Measurements from ENCODE around the gene GOLGA6D. TPM values are rescaled to one million over a fixed set of nuclear protein-coding genes. Genes with fewer than 3 reads are reported as not detected.

GOLGA6D gene
- total and polyA plus RNA-seq, 2 donors (not counting 1 experiment from before 2014, with no cell fraction given): not detected

- Histone ChIP-seq H3K36me3 (replicated peaks in 1 of 2; ENCODE audit: control extremely low read depth in 1 of 2, control insufficient read depth in 1 of 2, extremely low read depth in 1 of 2, insufficient read depth in 2 of 2, low read length in 1 of 2) (no peaks in the 10 kb centered on the region), H2AFZ (ENCODE audit: insufficient read depth, low read depth, low read length, poor library complexity, severe bottlenecking) (no peak overlapping the region), H4K20me1 (ENCODE audit: control insufficient read depth, insufficient read depth, low read length, poor library complexity, severe bottlenecking) (no peaks in the 10 kb centered on the region), H3K79me2 (ENCODE audit: control insufficient read depth, insufficient read depth, low read length) (no peaks in the 10 kb centered on the region), H3K4me1 (ENCODE audit: control insufficient read depth in 2 of 2, insufficient read depth in 2 of 2, low read length in 2 of 2) (no peaks in the 10 kb centered on the region), H3K4me3 (ENCODE audit: control extremely low read depth in 1 of 5, extremely low read depth in 1 of 5, insufficient read depth in 1 of 5, low read depth in 2 of 5, low read length in 4 of 5) (no peak overlapping the region), H3K9ac (ENCODE audit: low read length) (no peak overlapping the region), H3K27me3 (replicated peaks in 1 of 4; ENCODE audit: control extremely low read depth in 1 of 4, control insufficient read depth in 3 of 4, insufficient read depth in 4 of 4, low read length in 3 of 4) (peaks cover 0 to 2% (median under 1%) of the 10 kb centered on the region in 4 experiments), H3K27ac (ENCODE audit: low read length in 2 of 2) (no peak overlapping the region), H3K4me2 (replicated peaks; ENCODE audit: low read depth, low read length, poor library complexity, severe bottlenecking) (no peak overlapping the region), H3K9me3 (ENCODE audit: control extremely low read depth in 1 of 3, control insufficient read depth in 2 of 3, insufficient read depth in 1 of 3, low read length in 2 of 3) (no peaks in the 10 kb centered on the region)
- POLR2A ChIA-PET: no interaction called here
- ATAC-seq (ENCODE audit: low read depth) (no peak), DNase-seq (no peak)
- intact Hi-C loops (cut with micrococcal nuclease): no loop called here
- no peak for TF ChIP-seq EZH2 (IDR thresholded peaks at IDR 0.05; ENCODE audit: borderline replicate concordance, insufficient read depth, low read depth, low read length, poor library complexity, severe bottlenecking)
- TF ChIP-seq, protein P1, sequence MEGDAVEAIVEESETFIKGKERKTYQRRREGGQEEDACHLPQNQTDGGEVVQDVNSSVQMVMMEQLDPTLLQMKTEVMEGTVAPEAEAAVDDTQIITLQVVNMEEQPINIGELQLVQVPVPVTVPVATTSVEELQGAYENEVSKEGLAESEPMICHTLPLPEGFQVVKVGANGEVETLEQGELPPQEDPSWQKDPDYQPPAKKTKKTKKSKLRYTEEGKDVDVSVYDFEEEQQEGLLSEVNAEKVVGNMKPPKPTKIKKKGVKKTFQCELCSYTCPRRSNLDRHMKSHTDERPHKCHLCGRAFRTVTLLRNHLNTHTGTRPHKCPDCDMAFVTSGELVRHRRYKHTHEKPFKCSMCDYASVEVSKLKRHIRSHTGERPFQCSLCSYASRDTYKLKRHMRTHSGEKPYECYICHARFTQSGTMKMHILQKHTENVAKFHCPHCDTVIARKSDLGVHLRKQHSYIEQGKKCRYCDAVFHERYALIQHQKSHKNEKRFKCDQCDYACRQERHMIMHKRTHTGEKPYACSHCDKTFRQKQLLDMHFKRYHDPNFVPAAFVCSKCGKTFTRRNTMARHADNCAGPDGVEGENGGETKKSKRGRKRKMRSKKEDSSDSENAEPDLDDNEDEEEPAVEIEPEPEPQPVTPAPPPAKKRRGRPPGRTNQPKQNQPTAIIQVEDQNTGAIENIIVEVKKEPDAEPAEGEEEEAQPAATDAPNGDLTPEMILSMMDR (IDR thresholded peaks at IDR 0.05): no peak
- Mint-ChIP-seq H3K4me3 (no peak overlapping the region), H3K9me3 (ENCODE audit: insufficient read depth) (no peaks in the 10 kb centered on the region), H3K4me1 (no peaks in the 10 kb centered on the region), H3K27ac (no peak overlapping the region), H3K27me3 (peaks cover 19% of the 10 kb centered on the region)
- CTCF ChIA-PET: no interaction called here
- 65% methylated on average over 10 of the region's 13 CpGs for WGBS (ENCODE audit: insufficient coverage)
These were observed 30.6 kb downstream of the GOLGA6D start for GRCh38 chr15:75313116-75313845.

DNA sequence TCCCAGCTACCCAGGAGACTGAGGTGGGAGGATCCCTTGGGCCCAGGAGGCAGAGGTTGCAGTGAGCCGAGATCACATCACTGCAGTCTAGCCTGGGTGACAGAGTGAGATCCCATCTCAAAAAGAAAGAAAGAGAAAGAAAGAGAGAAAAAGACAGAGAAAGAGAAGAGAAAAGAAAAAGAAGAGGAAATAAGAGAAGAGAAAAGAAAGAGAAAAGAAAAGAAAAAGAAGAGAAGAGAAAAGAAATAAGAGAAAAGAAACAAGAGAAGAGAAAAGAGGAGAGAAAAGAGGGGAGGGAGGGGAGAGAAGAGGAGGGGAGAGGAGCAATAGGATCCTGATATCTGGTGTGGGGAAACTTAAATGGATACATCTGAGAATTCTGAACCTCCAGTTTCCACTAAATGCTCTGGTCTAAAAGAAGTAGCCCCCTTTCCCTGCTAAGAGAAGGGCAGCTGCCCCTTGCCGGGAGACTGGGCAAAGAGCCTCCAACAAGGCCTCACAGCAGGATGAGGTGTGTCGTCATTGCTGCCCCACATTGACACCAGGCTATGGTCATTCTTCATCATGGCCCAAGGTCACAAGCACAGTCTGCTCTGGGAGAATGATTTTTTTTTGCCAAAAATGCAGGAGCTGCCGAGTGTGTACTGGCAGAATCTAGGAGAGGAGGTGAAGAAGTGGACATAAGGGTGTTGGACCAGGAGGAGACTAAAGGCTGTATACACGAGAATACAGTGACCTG lies 32.1 kb downstream of the GOLGA6D start:
- peaks cover 15% of the 10 kb centered on the region for H3K27me3 Mint-ChIP-seq
- intact Hi-C loops (cut with micrococcal nuclease): no loop called here
- H2AFZ ChIP-seq (ENCODE audit: insufficient read depth, low read depth, low read length, poor library complexity, severe bottlenecking): no peak overlapping the region
- WGBS (ENCODE audit: insufficient coverage): 87% methylated on average over 4 of the region's 5 CpGs
- H3K27ac Mint-ChIP-seq: no peak overlapping the region
- ChIA-PET POLR2A (no interaction called here), CTCF (no interaction called here)
- DNase-seq: no peak
- H3K4me1 ChIP-seq (ENCODE audit: control insufficient read depth in 2 of 2, insufficient read depth in 2 of 2, low read length in 2 of 2): no peaks in the 10 kb centered on the region
- no peak overlapping the region for H3K9ac ChIP-seq (ENCODE audit: low read length)
- H3K4me3 ChIP-seq (ENCODE audit: control extremely low read depth in 1 of 5, extremely low read depth in 1 of 5, insufficient read depth in 1 of 5, low read depth in 2 of 5, low read length in 4 of 5): no peak overlapping the region
- no peaks in the 10 kb centered on the region for H3K27me3 ChIP-seq (replicated peaks in 1 of 4; ENCODE audit: control extremely low read depth in 1 of 4, control insufficient read depth in 3 of 4, insufficient read depth in 4 of 4, low read length in 3 of 4)
- no peaks in the 10 kb centered on the region for H3K79me2 ChIP-seq (ENCODE audit: control insufficient read depth, insufficient read depth, low read length)
- no peak overlapping the region for H3K4me2 ChIP-seq (replicated peaks; ENCODE audit: low read depth, low read length, poor library complexity, severe bottlenecking)
- no peaks in the 10 kb centered on the region for H3K36me3 ChIP-seq (replicated peaks in 1 of 2; ENCODE audit: control extremely low read depth in 1 of 2, control insufficient read depth in 1 of 2, extremely low read depth in 1 of 2, insufficient read depth in 2 of 2, low read length in 1 of 2)
- H4K20me1 ChIP-seq (ENCODE audit: control insufficient read depth, insufficient read depth, low read length, poor library complexity, severe bottlenecking): no peaks in the 10 kb centered on the region
- H3K9me3 ChIP-seq (ENCODE audit: control extremely low read depth in 1 of 3, control insufficient read depth in 2 of 3, insufficient read depth in 1 of 3, low read length in 2 of 3): no peaks in the 10 kb centered on the region
- ATAC-seq (ENCODE audit: low read depth): no peak
- no peak overlapping the region for H3K27ac ChIP-seq (ENCODE audit: low read length in 2 of 2)
- no peaks in the 10 kb centered on the region for H3K4me1 Mint-ChIP-seq
- TF ChIP-seq, protein P1 (IDR thresholded peaks at IDR 0.05): peak; percentile 36
- no peak for TF ChIP-seq EZH2 (IDR thresholded peaks at IDR 0.05; ENCODE audit: borderline replicate concordance, insufficient read depth, low read depth, low read length, poor library complexity, severe bottlenecking)
- H3K9me3 Mint-ChIP-seq (ENCODE audit: insufficient read depth): no peaks in the 10 kb centered on the region
- no peak overlapping the region for H3K4me3 Mint-ChIP-seq
